ENCODE data around the gene PSTPIP1. TPM values are rescaled to one million over a fixed set of nuclear protein-coding genes. Genes with fewer than 3 reads are reported as not detected.

PSTPIP1 gene
- total RNA-seq, 1 experiment from 2014 or later: 1.2 TPM

GRCh38 chr15:77053709-77054108 is 58.8 kb downstream of the PSTPIP1 start:
- ChIA-PET CTCF (no interaction called here), POLR2A (no interaction called here)
- Mint-ChIP-seq H3K27ac (ENCODE audit: low read depth, unreplicated experiment) (peak overlapping the region; percentile 27), H3K36me3 (ENCODE audit: insufficient read depth, unreplicated experiment) (peaks cover 27% of the 10 kb centered on the region), H3K9me3 (ENCODE audit: unreplicated experiment) (no peaks in the 10 kb centered on the region), H3K4me3 (ENCODE audit: unreplicated experiment) (no peak overlapping the region), H3K4me1 (ENCODE audit: insufficient read depth, unreplicated experiment) (peaks cover 25% of the 10 kb centered on the region), H3K27me3 (ENCODE audit: insufficient read depth, unreplicated experiment) (no peaks in the 10 kb centered on the region)
- BruUV-seq (replicated peaks): no TSS peak
- TF ChIP-seq CTCF (IDR thresholded peaks at IDR 0.05; ENCODE audit: unreplicated experiment): no peak
- DNase-seq (ENCODE audit: unreplicated experiment): peak; percentile 52
- intact Hi-C loops (cut with micrococcal nuclease): no loop called here

DNA sequence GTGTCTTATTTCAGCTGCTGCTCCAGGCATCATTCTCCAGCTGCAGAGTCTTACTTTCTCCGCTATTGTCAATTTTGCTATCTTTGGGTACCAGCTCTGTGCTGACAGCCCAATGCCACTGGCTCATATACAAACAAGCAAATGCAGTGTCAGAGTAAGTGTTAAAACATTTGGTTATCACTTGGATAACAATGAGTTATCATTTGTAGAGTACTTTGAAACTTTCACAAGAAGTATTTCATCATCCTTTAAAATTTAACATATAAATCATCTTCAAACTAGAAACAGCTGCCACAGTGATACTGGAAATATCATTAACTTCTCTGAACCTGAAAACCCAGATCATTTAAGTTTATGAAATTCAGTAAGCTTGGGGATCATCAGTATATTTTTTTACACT is 62.1 kb downstream of the PSTPIP1 start:
- H3K27ac Mint-ChIP-seq (ENCODE audit: low read depth, unreplicated experiment): no peak overlapping the region

DNA sequence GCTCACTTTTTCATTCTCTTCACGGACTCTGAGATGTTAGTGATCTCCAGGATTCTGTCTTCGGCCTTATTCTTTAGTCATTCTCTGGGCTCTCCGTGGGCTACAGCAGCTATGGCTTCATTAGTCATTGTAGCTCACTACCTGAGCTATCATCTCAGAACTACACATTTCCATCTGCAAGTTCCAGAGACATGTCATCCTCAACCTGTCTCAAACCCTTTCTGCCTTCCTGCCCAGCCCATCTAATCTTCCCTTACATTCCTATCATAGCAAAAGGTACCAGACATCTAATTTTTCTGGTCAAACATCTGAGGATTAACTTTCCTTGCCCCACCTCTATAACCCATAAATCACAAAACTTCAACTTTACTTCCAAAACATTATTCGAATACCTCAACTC is 62.8 kb downstream of the PSTPIP1 start:
- CTCF ChIA-PET: interaction anchor here (1.3 kb wide), 2 partner anchors 22 to 49 kb away, joined by 4 to 5 read pairs; no protein-coding TSS in a partner anchor

More for the DNA sequence above, 62.1 kb downstream of the PSTPIP1 start:
- BruUV-seq (replicated peaks): no TSS peak
- no peak for DNase-seq (ENCODE audit: unreplicated experiment)
- no peaks in the 10 kb centered on the region for H3K9me3 Mint-ChIP-seq (ENCODE audit: unreplicated experiment)
- no peak for TF ChIP-seq CTCF (IDR thresholded peaks at IDR 0.05; ENCODE audit: unreplicated experiment)
- intact Hi-C loops (cut with micrococcal nuclease): no loop called here
- H3K27me3 Mint-ChIP-seq (ENCODE audit: insufficient read depth, unreplicated experiment): no peaks in the 10 kb centered on the region
- peaks cover 8% of the 10 kb centered on the region for H3K36me3 Mint-ChIP-seq (ENCODE audit: insufficient read depth, unreplicated experiment)
- no peak overlapping the region for H3K4me3 Mint-ChIP-seq (ENCODE audit: unreplicated experiment)
- CTCF ChIA-PET: interaction anchor here (0.9 to 1.4 kb wide), 2 partner anchors 12 to 33 kb away, joined by 3 to 5 read pairs; no protein-coding TSS in a partner anchor
- POLR2A ChIA-PET: interaction anchor here (0.6 to 1.4 kb wide), 4 partner anchors 12 to 1203 kb away, joined by 3 to 5 read pairs (median 4); no protein-coding TSS in a partner anchor
- H3K4me1 Mint-ChIP-seq (ENCODE audit: insufficient read depth, unreplicated experiment): peaks cover 43% of the 10 kb centered on the region

GRCh38 chr15:77058468-77058867 is 63.5 kb downstream of the PSTPIP1 start:
- H3K4me1 Mint-ChIP-seq (ENCODE audit: insufficient read depth, unreplicated experiment): peaks cover 53% of the 10 kb centered on the region
- H3K27ac Mint-ChIP-seq (ENCODE audit: low read depth, unreplicated experiment): no peak overlapping the region
- no peak for DNase-seq (ENCODE audit: unreplicated experiment)
- H3K4me3 Mint-ChIP-seq (ENCODE audit: unreplicated experiment): no peak overlapping the region
- BruUV-seq (replicated peaks): no TSS peak
- H3K36me3 Mint-ChIP-seq (ENCODE audit: insufficient read depth, unreplicated experiment): peaks cover 7% of the 10 kb centered on the region
- TF ChIP-seq CTCF (IDR thresholded peaks at IDR 0.05; ENCODE audit: unreplicated experiment): no peak
- intact Hi-C loops (cut with micrococcal nuclease): no loop called here
- H3K27me3 Mint-ChIP-seq (ENCODE audit: insufficient read depth, unreplicated experiment): no peaks in the 10 kb centered on the region
- no peaks in the 10 kb centered on the region for H3K9me3 Mint-ChIP-seq (ENCODE audit: unreplicated experiment)
- ChIA-PET CTCF (interaction anchor here (0.9 to 1.3 kb wide), 3 partner anchors 8 to 49 kb away, joined by 3 to 5 read pairs (median 4); no protein-coding TSS in a partner anchor), POLR2A (interaction anchor here (0.6 to 1.2 kb wide), 4 partner anchors 10 to 1854 kb away, joined by 3 to 5 read pairs (median 4); partner anchors contain the start of gene TSPAN3)

More for the DNA sequence above, 62.8 kb downstream of the PSTPIP1 start:
- no peak overlapping the region for H3K27ac Mint-ChIP-seq (ENCODE audit: low read depth, unreplicated experiment)
- intact Hi-C loops (cut with micrococcal nuclease): no loop called here
- peaks cover 46% of the 10 kb centered on the region for H3K4me1 Mint-ChIP-seq (ENCODE audit: insufficient read depth, unreplicated experiment)
- POLR2A ChIA-PET: interaction anchor here (0.6 to 1.4 kb wide), 5 partner anchors 12 to 1853 kb away, joined by 3 to 5 read pairs (median 3); partner anchors contain the start of gene TSPAN3
- H3K36me3 Mint-ChIP-seq (ENCODE audit: insufficient read depth, unreplicated experiment): peaks cover 7% of the 10 kb centered on the region
- no peaks in the 10 kb centered on the region for H3K27me3 Mint-ChIP-seq (ENCODE audit: insufficient read depth, unreplicated experiment)
- BruUV-seq (replicated peaks): no TSS peak
- TF ChIP-seq CTCF (IDR thresholded peaks at IDR 0.05; ENCODE audit: unreplicated experiment): no peak
- DNase-seq (ENCODE audit: unreplicated experiment): no peak
- no peaks in the 10 kb centered on the region for H3K9me3 Mint-ChIP-seq (ENCODE audit: unreplicated experiment)
- H3K4me3 Mint-ChIP-seq (ENCODE audit: unreplicated experiment): no peak overlapping the region
